ENCODE measurements around the gene TMEM269.

DNA sequence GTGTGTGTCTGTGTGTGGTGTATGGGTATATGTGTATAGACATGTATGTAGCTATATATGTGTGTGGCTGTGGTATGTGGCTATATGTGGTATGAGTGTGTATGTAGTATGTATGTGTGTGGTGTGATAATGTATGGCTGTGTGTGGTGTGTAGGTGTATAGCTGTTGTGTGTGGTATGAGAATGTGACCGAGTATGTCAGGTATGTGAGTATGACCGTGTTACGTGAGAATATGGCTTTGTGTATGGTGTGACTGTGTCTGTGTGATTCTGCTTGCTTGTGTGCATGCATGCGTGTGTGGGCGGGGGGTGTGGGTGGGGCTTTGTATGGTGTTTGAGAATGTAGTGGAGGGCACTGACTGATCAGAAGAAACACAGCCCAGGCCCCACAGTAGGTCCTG, 65.2 kb downstream of the TMEM269 start:
- TF ChIP-seq, protein P1, sequence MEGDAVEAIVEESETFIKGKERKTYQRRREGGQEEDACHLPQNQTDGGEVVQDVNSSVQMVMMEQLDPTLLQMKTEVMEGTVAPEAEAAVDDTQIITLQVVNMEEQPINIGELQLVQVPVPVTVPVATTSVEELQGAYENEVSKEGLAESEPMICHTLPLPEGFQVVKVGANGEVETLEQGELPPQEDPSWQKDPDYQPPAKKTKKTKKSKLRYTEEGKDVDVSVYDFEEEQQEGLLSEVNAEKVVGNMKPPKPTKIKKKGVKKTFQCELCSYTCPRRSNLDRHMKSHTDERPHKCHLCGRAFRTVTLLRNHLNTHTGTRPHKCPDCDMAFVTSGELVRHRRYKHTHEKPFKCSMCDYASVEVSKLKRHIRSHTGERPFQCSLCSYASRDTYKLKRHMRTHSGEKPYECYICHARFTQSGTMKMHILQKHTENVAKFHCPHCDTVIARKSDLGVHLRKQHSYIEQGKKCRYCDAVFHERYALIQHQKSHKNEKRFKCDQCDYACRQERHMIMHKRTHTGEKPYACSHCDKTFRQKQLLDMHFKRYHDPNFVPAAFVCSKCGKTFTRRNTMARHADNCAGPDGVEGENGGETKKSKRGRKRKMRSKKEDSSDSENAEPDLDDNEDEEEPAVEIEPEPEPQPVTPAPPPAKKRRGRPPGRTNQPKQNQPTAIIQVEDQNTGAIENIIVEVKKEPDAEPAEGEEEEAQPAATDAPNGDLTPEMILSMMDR (IDR thresholded peaks at IDR 0.05; ENCODE audit: low read length) = no peak
- no peak for TF ChIP-seq EZH2 (optimal IDR thresholded peaks at IDR 0.05; ENCODE audit: low read depth, low read length)

Measured in MM.1S (cell line).